GM19035 (cell line): ENCODE measurements around the gene ABHD6.
"Not testable (repeated sequence)": the region's sequence is repeated elsewhere in the genome, so short reads cannot be mapped to it uniquely, and the experiment has no call there.

Experiments
- ATAC-seq: cut with Tn5 transposase; IDR thresholded peaks from one replicate; pipeline ENCODE4 v1.9.1; 2021; ENCODE audit not compliant: unreplicated experiment

Gene ABHD6

GRCh38 chr3:58237238-58237940 lies at the start of gene ABHD6:
Gene ABHD6 (plus strand): TSS chr3:58237792. CDS start chr3:58256587, 18,795 bp downstream.
- ATAC-seq, result peak; percentile 84

GRCh38 chr3:58188173-58188564 lies 49.4 kb upstream of the ABHD6 start:
- no peak for ATAC-seq

- no peak for ATAC-seq
Observed at GRCh38 chr3:58188921-58189451, 48.6 kb upstream of the ABHD6 start.

DNA sequence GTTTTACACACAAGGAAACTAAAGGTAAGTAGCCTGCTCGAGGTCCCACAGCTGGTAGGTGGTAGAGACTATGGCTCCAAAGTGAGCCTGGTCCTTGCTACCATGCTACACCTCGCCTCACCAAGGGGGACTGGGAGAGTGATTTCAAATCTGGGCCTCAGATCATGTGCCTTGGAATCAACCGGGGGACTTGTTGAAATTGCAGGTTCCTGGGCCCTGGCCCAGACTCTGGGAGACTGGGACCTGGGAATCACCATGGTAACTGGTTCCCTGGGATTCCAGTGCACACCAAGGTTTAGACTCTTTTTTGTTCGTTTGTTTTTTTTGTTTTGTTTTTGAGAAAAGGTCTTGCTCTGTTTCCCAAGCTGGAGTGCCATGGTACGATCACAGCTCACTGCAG lies 47.9 kb upstream of the ABHD6 start:
- ATAC-seq, result no peak

DNA sequence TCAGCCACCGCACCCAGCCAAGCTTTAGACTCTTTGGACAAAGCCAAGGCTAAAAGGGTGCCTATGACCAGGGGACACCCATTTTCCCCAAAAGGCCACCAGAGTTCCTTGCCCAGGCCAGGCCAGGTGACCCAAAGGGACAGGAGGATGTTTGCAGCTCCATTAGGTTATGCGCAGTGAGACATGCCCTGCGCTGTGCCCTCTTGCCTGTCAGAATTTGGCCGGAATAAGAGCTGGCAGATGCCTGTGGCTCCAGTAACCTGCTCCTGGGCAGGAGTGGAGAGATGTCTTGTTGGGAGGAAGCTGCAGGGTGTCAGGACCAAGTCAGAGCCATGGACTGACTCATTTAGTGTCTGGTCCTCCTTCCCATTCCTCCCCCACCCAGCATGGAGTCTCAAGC lies 47.3 kb upstream of the ABHD6 start:
- no peak for ATAC-seq

- ATAC-seq, result no peak
Observed at GRCh38 chr3:58190882-58191281, 46.7 kb upstream of the ABHD6 start.

DNA sequence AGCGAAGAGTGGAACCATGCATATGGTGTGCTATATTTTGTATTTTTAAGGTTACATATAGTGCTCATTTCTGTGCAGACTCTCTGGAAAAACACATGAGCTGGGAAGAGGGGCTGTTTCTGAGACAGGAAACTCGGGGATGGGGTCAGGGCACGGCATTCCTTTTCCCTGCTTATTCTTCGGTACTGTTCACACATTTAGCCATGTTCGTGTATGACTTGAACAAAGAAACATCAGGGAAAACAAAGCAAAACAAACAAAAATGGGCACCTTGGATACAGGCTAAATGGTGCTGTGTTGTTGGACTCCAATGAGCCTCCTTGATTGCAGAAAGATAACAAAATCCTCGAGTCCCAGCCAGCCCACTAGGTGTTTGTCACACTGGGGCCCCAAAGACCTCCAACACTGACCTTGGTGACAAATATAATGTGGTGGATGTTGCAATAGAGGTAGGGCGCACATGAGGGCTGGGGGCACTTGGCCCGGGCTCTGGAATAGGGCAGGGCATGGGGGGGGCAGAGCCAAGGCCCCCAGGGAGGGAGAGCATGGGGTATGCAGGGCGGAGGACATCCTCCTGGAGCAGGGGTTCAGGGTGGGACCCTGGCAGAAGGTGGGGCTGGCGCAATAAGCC lies 46.1 kb upstream of the ABHD6 start:
- ATAC-seq, result no peak

- ATAC-seq, result no peak
Observed at GRCh38 chr3:58192069-58192468, 45.5 kb upstream of the ABHD6 start.

GRCh38 chr3:58193682-58194407 lies 43.7 kb upstream of the ABHD6 start:
- ATAC-seq, result no peak

GRCh38 chr3:58197588-58197987 lies 40.0 kb upstream of the ABHD6 start:
- no peak for ATAC-seq

DNA sequence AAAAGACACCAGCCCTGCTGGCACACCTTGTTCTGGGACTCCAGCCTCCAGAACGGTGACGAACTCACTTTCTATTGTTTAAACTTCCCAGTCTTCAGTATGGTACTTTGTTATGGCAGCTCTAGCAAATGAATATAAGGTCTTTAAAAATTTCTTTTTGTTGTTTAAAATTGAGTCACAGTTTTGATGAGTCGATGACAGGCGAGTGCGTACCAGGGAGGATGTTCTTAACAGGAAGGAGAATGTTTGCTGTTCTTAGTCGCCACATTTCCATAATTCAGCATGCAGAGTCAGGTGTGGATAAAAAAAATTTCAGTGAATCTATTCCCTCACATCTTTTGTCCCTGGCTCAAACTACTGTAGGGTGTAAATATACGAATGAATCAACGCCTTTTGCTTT lies 39.2 kb upstream of the ABHD6 start:
- no peak for ATAC-seq

DNA sequence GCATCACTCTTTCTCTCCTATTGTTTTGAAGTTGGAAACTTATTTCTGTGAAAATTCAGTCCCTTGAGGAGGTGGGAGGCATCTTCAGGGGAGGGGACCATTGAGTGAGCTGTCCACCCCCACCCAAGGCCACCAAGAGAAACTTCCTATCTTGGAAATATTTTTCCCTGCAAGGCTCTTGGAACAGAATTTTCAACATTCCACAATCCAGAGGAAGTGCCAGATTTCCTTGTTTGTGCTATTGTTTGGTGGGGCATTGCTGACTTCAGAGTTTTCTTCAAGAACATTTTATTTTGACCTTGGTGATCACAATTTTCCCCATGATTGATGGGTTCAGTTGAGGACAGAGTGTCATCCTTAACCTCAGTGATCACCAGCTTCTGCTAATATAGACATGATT lies 38.8 kb upstream of the ABHD6 start:
- ATAC-seq, result no peak

DNA sequence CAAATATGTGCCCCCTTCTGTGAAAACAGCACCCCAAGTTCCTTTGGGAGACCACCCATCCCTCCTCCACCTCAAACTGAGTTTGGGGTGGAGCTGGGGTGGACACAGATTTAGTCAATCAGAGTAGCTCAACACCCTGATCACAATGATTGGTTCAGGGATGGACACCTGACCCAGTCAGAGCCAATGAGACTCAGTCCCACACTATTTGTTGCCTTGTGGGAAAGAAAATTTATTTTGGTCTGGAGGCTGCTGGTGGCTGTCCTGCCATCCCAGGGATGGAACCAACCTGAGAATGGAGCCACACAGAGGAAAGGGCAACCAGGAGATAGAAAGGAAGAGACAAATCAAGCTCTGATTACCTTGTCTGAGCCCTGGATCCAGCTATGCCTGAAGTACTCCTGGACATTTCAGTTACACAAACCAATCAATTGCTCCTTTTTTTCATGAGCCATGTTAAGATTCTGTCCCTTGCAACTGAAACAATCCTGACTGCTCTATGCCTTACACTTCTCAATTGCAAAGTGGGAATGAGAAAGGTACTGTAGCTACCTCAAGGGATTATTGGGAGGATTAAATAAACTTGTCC lies 37.4 kb upstream of the ABHD6 start:
- no peak for ATAC-seq

- ATAC-seq, result no peak
Observed at GRCh38 chr3:58200846-58201355, 36.7 kb upstream of the ABHD6 start.

DNA sequence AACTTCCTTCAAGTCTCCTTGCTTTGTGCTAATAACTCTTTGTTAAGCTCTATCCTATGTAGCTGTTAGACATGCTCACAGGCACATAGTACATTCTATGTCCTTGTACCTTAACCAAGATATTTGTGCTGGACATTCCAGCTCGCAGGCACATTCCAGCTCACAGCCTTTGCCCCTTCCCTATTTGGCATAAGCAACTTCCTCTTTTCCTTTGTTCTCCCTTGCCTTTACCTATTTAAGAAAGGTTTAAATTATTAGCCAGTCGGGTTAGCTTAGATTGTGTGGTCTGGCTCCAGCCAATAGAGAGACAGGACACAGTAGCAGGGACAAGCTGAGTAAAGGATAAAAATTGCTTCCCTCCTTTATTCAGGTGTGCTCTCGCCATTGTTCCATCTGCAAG lies 36.1 kb upstream of the ABHD6 start:
- not testable (repeated sequence) for ATAC-seq

- ATAC-seq, result peak; percentile 60
Observed at GRCh38 chr3:58202917-58203360, 34.7 kb upstream of the ABHD6 start.

DNA sequence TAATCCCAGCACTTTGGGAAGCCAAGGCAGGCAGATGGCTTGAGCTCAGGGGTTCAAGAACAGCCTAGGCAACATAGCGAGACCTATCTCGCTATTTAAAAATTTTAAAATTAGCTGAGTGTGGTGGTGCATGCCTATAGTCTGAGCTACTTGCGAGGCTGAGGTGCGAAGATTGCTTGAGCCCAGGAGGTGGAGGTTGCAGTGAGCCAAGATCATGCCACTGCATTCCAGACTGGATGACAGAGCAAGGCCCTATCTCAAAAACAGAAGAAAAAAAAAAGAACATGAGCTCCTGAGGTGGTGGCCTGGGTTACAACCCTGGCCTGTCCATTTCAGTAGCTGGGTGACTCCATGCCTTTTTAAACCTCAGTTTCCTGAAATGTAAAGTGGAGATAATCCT lies 34.1 kb upstream of the ABHD6 start:
- ATAC-seq, result no peak

GRCh38 chr3:58204720-58205119 lies 32.9 kb upstream of the ABHD6 start:
- no peak for ATAC-seq

DNA sequence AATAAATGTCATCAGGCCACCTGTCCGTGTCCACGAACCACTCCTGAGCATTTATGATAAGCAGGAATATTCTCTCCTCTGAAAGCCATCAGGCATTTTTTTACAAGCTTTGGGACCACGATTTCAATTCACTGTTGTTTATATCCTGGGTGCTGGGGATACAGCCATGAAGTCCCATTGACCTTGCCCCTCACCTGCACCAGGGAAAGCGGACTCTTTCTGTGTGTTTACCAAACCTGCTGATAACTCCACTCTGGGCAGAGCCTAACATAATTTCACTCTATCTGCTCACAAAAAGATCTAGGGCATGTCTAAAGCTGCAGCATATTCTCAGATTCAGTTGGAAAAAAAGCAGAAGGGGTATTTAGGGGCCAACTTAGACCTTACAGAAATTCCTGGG lies 31.6 kb upstream of the ABHD6 start:
- no peak for ATAC-seq

- ATAC-seq, result no peak
Observed at GRCh38 chr3:58206406-58207011, 31.1 kb upstream of the ABHD6 start.

- no peak for ATAC-seq
Observed at GRCh38 chr3:58207954-58208353, 29.6 kb upstream of the ABHD6 start.
